Right lung (tissue), 5 donors: ENCODE data around the gene DPP6. TPM values are rescaled to one million over a fixed set of nuclear protein-coding genes. Genes with fewer than 3 reads are reported as not detected.
A peak's percentile ranks its signal among the peaks of the same experiment; 100 is the strongest.

Experiments used
- DNase-seq, 2 donors: peaks; one replicate each; pipeline ENCODE4 v3.0.0-alpha.2; 2013
- polyA plus RNA-seq, 5 donors: library from polyadenylated mRNA; unstranded; fragments of 120-200 nt; gene quantifications; one replicate each; pipeline versions ENCODE4 v1.2.1 to v1.2.3, GENCODE V29; 2013; ENCODE audit warnings: inconsistent platforms in 1 of 5, low replicate concordance in 1 of 5; ENCODE audit not compliant: insufficient read length in 5 of 5, insufficient read depth in 1 of 5

Gene DPP6
- polyA plus RNA-seq, 5 donors = 0.29 to 0.70 (median 0.48) TPM

DNA sequence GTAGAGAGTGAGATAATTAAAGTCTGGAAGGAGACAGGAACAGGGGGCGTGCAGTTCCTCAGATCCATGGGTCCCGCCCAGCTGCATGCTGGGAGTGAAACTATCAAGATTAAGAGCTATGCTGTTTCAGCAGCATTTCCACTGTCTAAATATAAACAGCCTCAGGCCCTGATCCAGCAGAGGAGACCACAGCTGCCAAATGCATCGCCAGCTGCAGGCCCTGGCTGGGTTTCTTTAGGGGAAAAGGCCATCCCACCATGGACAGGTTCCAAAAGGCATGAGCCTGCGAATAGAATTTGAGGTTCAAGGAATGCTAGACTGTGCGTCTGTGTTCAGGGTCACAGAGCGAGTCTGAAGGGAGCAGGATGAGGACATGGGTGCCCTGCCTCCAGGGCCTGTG, 539.3 kb downstream of the DPP6 start:
- peak; percentile 83 to 89 for DNase-seq

- peak in 1 of 2 donors; percentile 30 for DNase-seq
Measured at GRCh38 chr7:154592388-154592787, 540.2 kb downstream of the DPP6 start.

GRCh38 chr7:154598396-154598795, 546.2 kb downstream of the DPP6 start:
- DNase-seq = no peak

- no peak for DNase-seq
Measured at GRCh38 chr7:154598864-154599263, 546.7 kb downstream of the DPP6 start.

DNA sequence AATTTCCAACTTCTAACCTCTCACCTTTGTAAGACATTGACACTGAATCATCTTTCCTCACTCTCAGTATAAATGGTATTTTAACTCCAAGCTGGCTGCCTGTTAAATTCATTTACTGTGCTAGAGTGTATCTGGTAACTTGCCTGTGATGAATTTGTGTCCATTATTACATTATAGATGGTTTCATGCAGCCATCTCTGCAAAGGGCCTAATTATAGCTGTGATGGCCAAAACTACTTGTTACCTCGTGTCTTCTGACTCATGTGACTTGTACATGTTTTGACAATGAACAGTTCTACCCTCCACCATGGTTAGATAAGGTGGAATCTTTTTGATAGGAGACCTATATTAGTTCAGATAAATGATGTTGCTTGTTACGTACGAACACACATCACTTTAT, 558.7 kb downstream of the DPP6 start:
- DNase-seq = no peak

- no peak for DNase-seq
Measured at GRCh38 chr7:154613811-154614210, 561.6 kb downstream of the DPP6 start.

- no peak for DNase-seq
Measured at GRCh38 chr7:154620141-154620755, 568.0 kb downstream of the DPP6 start.

DNA sequence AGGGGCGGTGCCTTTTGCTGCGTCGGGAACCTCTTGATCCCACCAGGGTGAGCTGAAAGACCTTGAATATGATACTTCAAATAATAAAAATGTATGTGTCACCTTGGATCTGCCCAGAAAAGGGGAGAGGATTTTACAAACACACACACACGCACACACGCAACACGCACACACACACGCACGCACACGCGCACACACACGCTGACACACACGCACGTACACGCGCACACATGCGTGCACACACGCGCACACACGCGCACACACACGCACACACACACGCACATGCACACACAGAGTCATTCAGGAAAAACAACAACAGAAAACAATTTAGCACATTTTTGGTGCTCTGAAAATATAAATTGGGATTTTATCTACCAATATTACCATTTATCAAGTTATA, 571.2 kb downstream of the DPP6 start:
- no peak for DNase-seq

DNA sequence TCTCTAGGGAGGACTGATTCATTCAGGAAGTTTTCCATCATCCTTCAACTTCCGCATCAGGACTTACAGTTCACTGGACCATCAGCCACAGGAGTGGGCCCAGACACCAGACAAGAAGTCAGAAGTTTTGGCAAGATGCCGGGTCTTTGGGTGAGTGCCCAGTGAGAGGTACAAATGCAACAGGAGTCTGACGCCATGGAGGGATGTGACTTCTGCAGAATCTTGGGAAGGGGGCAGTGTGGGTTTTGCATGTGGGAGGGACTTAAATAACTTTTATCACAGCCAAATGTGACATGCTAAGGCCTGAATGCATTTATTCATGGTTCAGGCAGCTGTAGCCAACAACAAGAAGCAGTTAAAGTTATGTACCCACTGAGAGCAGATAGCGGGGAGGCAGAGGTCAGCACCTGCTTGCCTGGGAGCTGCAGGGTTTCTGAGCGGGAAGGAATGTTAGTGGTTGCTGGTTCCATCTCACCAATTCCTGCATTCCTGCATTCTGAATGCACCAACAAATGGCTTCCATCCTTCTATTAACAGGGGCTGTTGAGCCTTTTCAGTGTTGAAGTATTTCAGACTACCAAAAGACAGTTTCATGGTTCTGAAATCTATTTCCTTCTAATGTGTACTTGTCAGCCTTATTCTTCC, 575.6 kb downstream of the DPP6 start:
- DNase-seq = no peak

DNA sequence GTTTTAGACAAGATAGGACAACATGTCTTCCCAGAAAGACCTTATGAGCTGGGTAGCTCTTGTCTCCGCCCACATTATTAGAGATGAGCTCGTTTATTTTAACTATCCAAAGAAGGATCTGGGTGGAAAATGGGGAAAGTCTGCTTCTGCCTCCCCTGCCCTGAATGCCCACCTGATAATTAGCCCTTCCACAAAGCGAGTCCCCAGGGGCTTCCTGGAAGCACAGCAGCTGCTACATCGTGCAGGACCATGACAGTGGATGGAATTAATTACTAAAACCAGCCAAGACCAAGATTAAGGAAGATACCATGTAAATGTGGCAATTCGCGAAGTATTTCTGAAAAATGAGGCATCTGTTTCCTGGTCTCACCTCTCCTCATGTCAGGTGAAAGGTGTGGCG, 576.4 kb downstream of the DPP6 start:
- no peak for DNase-seq

- DNase-seq = no peak
Measured at GRCh38 chr7:154631162-154631561, 579.0 kb downstream of the DPP6 start.

- DNase-seq = no peak
Measured at GRCh38 chr7:154633641-154634040, 581.4 kb downstream of the DPP6 start.

- DNase-seq = no peak
Measured at GRCh38 chr7:154638286-154638685, 586.1 kb downstream of the DPP6 start.

DNA sequence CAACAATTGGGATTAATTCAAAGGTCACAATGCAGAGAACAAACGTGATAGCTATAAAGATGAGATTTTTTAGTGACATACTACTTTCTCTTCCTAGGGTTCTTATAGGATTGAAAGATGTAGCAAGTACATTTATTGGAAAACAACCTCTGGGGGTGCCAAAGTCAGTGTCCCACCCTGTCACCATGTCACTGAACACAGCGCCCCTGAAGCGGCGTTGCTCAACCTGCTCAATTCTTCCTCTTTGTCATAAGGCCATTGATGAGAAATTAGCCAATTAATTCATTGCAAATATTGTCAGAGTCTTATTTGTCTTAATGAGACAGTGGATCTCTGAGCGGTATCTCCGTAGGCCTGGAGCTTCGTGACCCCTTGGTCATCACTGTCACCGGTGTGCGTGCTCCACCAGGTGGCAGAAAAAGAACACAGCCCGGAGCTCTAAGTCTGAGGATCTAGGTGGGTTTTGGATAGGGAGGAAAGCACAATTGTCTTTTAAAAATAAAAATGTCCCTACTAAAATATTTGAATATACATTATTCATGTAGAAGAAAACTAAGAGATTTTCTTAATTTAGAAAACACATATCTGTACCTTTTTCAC, 588.2 kb downstream of the DPP6 start:
- DNase-seq = no peak

DNA sequence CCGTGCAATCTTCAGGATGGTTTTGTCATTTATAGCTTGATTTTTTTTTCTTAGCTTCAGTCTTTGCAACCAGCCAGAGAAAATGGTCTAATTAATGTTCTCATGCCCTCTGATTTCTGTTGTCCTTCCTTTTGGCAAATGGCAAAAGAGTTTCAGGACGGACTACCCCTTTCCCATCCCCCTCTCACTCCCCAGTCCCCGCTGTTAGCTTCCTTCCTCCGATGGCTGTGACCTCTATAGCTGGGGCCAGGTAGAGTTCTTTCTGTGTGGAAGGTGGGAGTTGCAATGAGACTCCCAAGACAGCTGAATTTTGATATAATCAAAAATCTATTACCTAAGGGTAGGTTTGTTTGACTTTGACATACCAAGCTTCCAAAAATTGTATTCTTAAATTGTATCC, 588.7 kb downstream of the DPP6 start:
- no peak for DNase-seq

- DNase-seq = no peak
Measured at GRCh38 chr7:154644366-154644765, 592.2 kb downstream of the DPP6 start.

- no peak for DNase-seq
Measured at GRCh38 chr7:154646126-154647013, 594.2 kb downstream of the DPP6 start.

DNA sequence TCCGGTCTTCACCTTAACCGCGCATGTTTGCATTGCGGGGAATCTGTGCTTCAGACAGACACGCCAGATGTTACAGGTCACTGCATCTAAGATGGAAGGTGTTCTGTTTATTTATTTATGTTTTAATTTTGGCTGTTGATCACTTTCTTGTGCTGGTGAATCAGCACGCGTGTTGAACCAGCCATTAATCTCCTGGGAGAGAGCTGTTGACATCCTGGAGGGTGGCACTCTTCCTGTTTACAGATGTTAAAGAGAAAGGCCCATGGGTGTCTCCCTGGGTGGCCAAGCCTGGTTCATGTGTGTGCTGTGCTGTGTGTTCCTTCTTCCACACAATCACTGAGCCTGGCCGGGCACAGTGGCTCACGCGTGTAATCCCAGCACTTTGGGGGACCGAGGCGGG, 595.4 kb downstream of the DPP6 start:
- DNase-seq = no peak

DNA sequence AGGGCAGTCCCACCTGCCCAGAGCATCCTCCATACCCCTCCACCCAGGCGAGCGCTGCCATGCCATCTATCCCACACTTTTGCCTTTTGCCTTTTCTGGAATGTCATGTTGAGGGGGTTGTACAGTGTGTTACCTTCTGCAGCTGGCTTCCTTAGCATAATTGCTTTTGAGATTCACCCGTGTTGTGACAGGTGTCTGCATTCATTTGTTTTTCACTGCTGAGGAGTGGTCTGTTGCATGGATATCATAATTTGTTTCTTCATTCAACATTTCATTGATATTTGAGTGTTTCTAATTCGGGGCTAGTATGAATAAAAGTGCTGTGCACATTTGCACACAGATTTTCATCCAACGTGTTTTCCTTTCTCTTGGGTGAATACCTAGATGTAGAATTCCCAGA, 596.8 kb downstream of the DPP6 start:
- no peak for DNase-seq

DNA sequence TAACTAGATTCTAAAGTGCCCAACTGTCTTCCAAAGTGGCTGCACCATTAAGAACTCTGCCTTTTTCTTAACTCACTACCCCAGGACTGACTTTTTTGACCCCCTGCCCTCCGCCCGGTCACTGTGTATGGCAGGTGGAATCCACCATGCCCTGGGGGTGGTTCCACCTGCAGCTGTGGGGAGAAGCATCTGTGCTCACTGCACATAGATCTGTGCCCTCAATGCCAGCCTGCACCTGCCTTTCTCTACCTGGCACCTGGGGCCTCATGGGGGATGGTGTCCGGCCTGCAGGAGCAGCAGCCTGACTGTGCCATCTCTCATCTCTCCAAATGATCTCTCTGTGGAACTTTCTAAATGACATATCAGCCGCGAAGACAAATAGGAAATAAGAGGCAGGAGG, 597.2 kb downstream of the DPP6 start:
- no peak for DNase-seq

- DNase-seq = no peak
Measured at GRCh38 chr7:154650275-154650674, 598.1 kb downstream of the DPP6 start.

DNA sequence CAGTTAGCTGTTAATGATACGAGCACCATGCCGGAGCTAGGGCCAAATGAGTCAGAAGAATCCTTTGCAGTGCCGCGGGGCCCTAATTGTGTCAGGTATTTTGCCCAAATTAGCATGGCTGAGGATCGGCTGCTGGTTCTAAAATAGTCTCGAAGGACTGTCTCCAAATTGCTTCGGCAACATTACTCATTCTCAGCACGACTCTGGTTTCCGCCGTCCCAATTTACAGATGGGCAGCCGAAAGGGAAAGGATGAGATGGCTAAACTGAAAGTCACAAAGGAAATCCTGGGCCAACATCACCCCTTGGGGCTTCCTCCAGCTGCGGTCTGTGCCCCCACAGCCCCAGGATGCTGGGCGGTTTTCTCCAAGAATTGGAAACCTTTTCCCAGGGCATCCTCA, 599.3 kb downstream of the DPP6 start:
- no peak for DNase-seq

- DNase-seq = peak in 1 of 2 donors; percentile 4
Measured at GRCh38 chr7:154652564-154652963, 600.4 kb downstream of the DPP6 start.
